Erythroblast (primary cell): ENCODE results near the gene KLHL4.

Experiments
- GATA1 ChIP-seq: IDR thresholded peaks from 2 replicates; pipeline ENCODE4 v1.6.1; 2011; ENCODE audit warnings: low read depth, mild to moderate bottlenecking, control low read depth, low read length, moderate library complexity
- POLR2A ChIP-seq: IDR thresholded peaks from 2 replicates; pipeline ENCODE4 v1.6.1; 2011; ENCODE audit warnings: mild to moderate bottlenecking, low read length

DNA sequence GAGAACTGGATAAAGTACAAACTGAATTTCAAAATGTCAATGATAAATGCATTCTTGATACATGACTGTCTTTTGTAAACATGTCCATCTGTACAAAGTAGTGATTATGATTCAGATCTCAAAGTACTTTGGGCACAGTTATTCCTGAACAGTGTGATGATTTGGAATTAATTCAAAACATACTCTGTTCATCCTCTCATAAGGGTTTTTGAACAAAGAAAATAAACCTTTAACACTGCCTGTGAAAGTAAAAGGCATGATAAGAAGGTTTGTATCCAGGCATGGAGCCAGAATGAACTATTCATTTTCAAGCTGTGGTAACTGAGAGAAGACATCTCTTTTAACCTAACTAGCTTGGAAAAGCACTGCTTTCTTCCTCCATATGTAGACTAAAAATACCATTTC is 883 bp upstream of the KLHL4 start:
- TF ChIP-seq POLR2A (no peak), GATA1 (no peak)
